Spleen (tissue), 13 donors: ENCODE results near the gene CRYZ. TPM values are rescaled to one million over a fixed set of nuclear protein-coding genes. Genes with fewer than 3 reads are reported as not detected.

Source experiments
- DNase-seq: peaks from one replicate; pipeline ENCODE4 v3.0.0-alpha.2; 2020
- H3K27ac ChIP-seq, 8 donors: fragments of 200-600 bp; sonication (generic) in 7 of 8; 1 replicate in 4 of 8; 2 replicates in 4 of 8; pipeline versions ENCODE4 v1.5.0 to v1.8.0; 2016 to 2021; ENCODE audit warnings: inconsistent platforms in 4 of 8, mild to moderate bottlenecking in 4 of 8, moderate library complexity in 1 of 8
- H3K27me3 ChIP-seq, 7 donors: fragments of 200-600 bp; sonication (generic) in 6 of 7; replicated peaks in 1 of 7; 1 replicate in 4 of 7; 2 replicates in 3 of 7; pipeline versions ENCODE4 v1.5.0 to v1.8.0; 2016 to 2021; ENCODE audit warnings: inconsistent platforms in 3 of 7, mild to moderate bottlenecking in 1 of 7
- H3K36me3 ChIP-seq, 6 donors: fragments of 200-600 bp; sonication (generic) in 5 of 6; 1 replicate in 4 of 6; 2 replicates in 2 of 6; pipeline versions ENCODE4 v1.5.0 to v1.8.0; 2016 to 2021; ENCODE audit warnings: inconsistent platforms in 2 of 6
- H3K4me1 ChIP-seq, 6 donors: fragments of 200-600 bp; sonication (generic) in 5 of 6; 1 replicate in 3 of 6; 2 replicates in 3 of 6; pipeline versions ENCODE4 v1.5.0 to v1.8.0; 2016 to 2021; ENCODE audit warnings: inconsistent platforms in 3 of 6
- H3K4me3 ChIP-seq, 8 donors: fragments of 200-600 bp; sonication (generic) in 7 of 8; 1 replicate in 4 of 8; 2 replicates in 4 of 8; pipeline versions ENCODE4 v1.5.0 to v1.8.0; 2016 to 2021; ENCODE audit warnings: inconsistent platforms in 4 of 8, mild to moderate bottlenecking in 4 of 8, moderate library complexity in 2 of 8
- H3K9me3 ChIP-seq, 8 donors: fragments of 200-600 bp; sonication (generic) in 7 of 8; 1 replicate in 4 of 8; 2 replicates in 4 of 8; pipeline versions ENCODE4 v1.5.0 to v1.8.0; 2016 to 2021; ENCODE audit warnings: inconsistent platforms in 4 of 8
- POLR2A ChIP-seq, 3 donors: fragments of 450-650 bp; IDR thresholded peaks; one replicate each; pipeline ENCODE4 v1.5.1; 2017; ENCODE audit warnings: antibody characterized with exemption in 3 of 3, mild to moderate bottlenecking in 1 of 3
- POLR2AphosphoS5 ChIP-seq, 3 donors: sonication (generic); formaldehyde crosslinking; IDR thresholded peaks; one replicate each; pipeline ENCODE4 v1.5.1; 2017; ENCODE audit warnings: antibody characterized with exemption in 3 of 3
- WGBS, 5 donors: extraction: QIAGEN DNeasy Blood & Tissue Kit in 3 of 5; methylation state at CpG; one replicate each; pipeline versions ENCODE4 v1.1.5 to v1.1.7; 2013 to 2018; 5-methylcytosine and 5-hydroxymethylcytosine counted together
- intact Hi-C: fragments of 100-400 bp; cut with DNase I; formaldehyde crosslinking; loops from one replicate; pipeline ENCODE4 v1.15.0; 2023; ENCODE audit warnings: low total_unique reads
- long read RNA-seq, 2 donors: transcript quantifications; one replicate each; lab custom pipeline, GENCODE V29; 2026
- polyA plus RNA-seq, 3 donors: library from polyadenylated mRNA; stranded (reverse); fragments of 200-250 nt; gene quantifications; one replicate each; pipeline ENCODE4 v1.2.1, GENCODE V29; 2013
- total RNA-seq, 7 donors: library from RNA; depleted of rRNA in 3 of 7; stranded (reverse); fragments of >200 nt in 3 of 7; fragmentation: NEBNext Ultra II Directional in 4 of 7; extraction: Animal tissue kit (Norgen Biotek cat#: 25700) in 4 of 7; gene quantifications; one replicate each; pipeline versions ENCODE4 v1.1.0 to v1.2.1, GENCODE V29; 2016 to 2021
- TF ChIP-seq, protein P1 (sequence below), 11 experiments: fragments of 200-600 bp in 7 of 11; fragments of 450-650 bp in 4 of 11; sonication (generic) in 4 of 11; IDR thresholded peaks in 8 of 11; conservative IDR thresholded peaks in 3 of 11; 1 replicate in 7 of 11; 2 replicates in 4 of 11; pipeline versions ENCODE4 v1.4.0 to v1.8.0; 2016 to 2021; ENCODE audit warnings: antibody characterized with exemption in 11 of 11, inconsistent platforms in 4 of 11, mild to moderate bottlenecking in 1 of 11
- donor health status: healthy with polysubstance abuse.
- donor health status: DM: no; HTN: no; CAD: no; lungs with moderate emphysema.
- donor health status: DM: no; HTN: no; CAD: no.
- donor health status: Bipolar disorder and iron deficiency.
- donor health status: healthy.
- donor health status: DM: no; HTN: no; CAD: no.
- donor health status: DM: yes; HTN: yes; CAD: no.

The CRYZ gene, protein sequence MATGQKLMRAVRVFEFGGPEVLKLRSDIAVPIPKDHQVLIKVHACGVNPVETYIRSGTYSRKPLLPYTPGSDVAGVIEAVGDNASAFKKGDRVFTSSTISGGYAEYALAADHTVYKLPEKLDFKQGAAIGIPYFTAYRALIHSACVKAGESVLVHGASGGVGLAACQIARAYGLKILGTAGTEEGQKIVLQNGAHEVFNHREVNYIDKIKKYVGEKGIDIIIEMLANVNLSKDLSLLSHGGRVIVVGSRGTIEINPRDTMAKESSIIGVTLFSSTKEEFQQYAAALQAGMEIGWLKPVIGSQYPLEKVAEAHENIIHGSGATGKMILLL
- total RNA-seq (10 to 100 TPM in 6 of 7 donors, 1 to 10 TPM in 1; 9.6 to 30.8 (median 20.8) TPM), polyA plus RNA-seq (10 to 100 TPM; 11.8 to 28.9 (median 18.7) TPM)
- long read RNA-seq, donor 1, transcript CRYZ-201 (9 exons, 1,888 nt), result major isoform, 7 of 52 reads
- long read RNA-seq, donor 1, partial matches to known transcripts, result 13 of 52 reads
- long read RNA-seq, donor 1, other reads (novel, unspliced or antisense), result 26 of 52 reads
- long read RNA-seq, donor 2, transcript CRYZ-201 (9 exons, 1,888 nt), result major isoform, 13 of 26 reads
- long read RNA-seq, donor 2, partial matches to known transcripts, result 9 of 26 reads
- long read RNA-seq, donor 2, other reads (novel, unspliced or antisense), result 0 of 26 reads

DNA sequence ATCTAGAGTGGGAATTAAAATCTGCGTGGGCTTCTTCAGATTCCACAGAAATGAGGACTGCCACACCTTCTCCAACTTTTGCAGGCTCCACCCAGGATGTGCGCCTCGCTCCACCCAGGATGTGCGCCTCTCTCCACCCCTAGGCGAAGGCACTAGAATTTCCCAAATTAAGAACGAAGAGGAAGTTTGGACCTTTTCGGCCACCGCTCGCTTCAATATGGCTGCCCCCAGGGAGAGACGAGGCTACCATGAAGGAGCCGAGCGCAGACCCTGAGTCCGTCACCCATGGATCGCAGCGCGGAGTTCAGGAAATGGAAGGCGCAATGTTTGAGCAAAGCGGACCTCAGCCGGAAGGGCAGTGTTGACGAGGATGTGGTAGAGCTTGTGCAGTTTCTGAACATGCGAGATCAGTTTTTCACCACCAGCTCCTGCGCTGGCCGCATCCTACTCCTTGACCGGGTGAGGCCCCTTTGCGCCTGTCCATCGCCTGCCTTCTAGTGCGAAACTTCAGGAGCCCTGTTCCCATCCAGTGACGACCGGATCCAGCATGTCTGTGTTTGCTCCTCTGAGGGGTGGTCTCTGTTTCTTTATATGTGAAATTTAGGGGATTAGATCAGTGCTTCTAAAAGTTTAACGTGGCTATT, at the start of gene CRYZ, which contains the start of gene TYW3:
TSS of gene CRYZ (minus strand) at position 91 of the 644 bp plus-strand sequence. CDS start 8,229 bp downstream, outside the sequence.
TSS of gene TYW3 (plus strand) at position 193 of the 644 bp plus-strand sequence. CDS start at position 286, 93 bp downstream.
- Histone ChIP-seq H3K9me3 (no peaks in the 10 kb centered on the region), H3K27ac (peak within 1 kb of the TSS; percentile 80 to 93 (median 91)), H3K4me3 (peak within 1 kb of the TSS; percentile 60 to 80 (median 75)), H3K36me3 (peaks cover 0 to 25% (median 14%) of the 10 kb centered on the region in 6 donors), H3K27me3 (no peaks in the 10 kb centered on the region), H3K4me1 (peaks cover 8 to 58% (median 41%) of the 10 kb centered on the region in 6 donors)
- intact Hi-C loops, result no loop called here
- WGBS, 5 donors, result 0 to 21% (median 1%) methylated on average over 29 to 30 of the region's 30 CpGs
- TF ChIP-seq POLR2A (IDR thresholded peaks at IDR 0.05) (no peak), POLR2AphosphoS5 (IDR thresholded peaks at IDR 0.05) (peak; percentile 83 to 92 (median 91))
- TF ChIP-seq, protein P1, sequence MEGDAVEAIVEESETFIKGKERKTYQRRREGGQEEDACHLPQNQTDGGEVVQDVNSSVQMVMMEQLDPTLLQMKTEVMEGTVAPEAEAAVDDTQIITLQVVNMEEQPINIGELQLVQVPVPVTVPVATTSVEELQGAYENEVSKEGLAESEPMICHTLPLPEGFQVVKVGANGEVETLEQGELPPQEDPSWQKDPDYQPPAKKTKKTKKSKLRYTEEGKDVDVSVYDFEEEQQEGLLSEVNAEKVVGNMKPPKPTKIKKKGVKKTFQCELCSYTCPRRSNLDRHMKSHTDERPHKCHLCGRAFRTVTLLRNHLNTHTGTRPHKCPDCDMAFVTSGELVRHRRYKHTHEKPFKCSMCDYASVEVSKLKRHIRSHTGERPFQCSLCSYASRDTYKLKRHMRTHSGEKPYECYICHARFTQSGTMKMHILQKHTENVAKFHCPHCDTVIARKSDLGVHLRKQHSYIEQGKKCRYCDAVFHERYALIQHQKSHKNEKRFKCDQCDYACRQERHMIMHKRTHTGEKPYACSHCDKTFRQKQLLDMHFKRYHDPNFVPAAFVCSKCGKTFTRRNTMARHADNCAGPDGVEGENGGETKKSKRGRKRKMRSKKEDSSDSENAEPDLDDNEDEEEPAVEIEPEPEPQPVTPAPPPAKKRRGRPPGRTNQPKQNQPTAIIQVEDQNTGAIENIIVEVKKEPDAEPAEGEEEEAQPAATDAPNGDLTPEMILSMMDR (IDR thresholded peaks at IDR 0.05 in 8 of 11, conservative IDR thresholded peaks at IDR 0.05 in 3 of 11), result peak in 3 of 11 experiments; percentile 17 to 32 (median 20)
- DNase-seq, result peak; percentile 94

DNA sequence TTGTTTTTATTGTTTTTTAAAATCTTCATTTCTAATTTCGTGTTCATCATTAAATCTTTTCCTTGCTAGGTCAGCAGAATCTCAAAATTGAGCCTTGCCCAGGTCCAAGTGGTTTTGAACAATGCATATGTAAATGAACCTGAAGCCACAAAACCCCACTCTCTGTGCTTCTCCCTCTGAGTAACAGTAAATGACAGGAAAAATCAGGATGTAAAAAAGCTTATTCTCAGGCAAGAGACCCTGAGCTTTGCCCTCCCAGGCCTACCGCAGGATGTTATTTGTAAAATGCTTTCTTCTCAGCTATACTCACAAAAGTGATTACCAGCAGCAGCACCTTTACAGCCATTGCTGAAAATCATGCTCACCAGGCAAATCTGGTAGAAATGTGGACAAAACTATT, 47.7 kb upstream of the CRYZ start:
- H3K9me3 ChIP-seq, result no peaks in the 10 kb centered on the region
- no peaks in the 10 kb centered on the region for H3K36me3 ChIP-seq
- TF ChIP-seq POLR2AphosphoS5 (IDR thresholded peaks at IDR 0.05), result no peak
- TF ChIP-seq, protein P1 (IDR thresholded peaks at IDR 0.05 in 8 of 11, conservative IDR thresholded peaks at IDR 0.05 in 3 of 11), result no peak
- no peak for TF ChIP-seq POLR2A (IDR thresholded peaks at IDR 0.05)
- H3K27ac ChIP-seq, result no peak overlapping the region
- intact Hi-C loops, result no loop called here
- H3K4me1 ChIP-seq, result no peaks in the 10 kb centered on the region
- no peak overlapping the region for H3K4me3 ChIP-seq
- DNase-seq, result no peak
- 42 to 59% (median 45%) methylated on average over 2 of the region's 2 CpGs for WGBS, 5 donors
- H3K27me3 ChIP-seq, result peaks cover 0 to 9% (median 0%) of the 10 kb centered on the region in 7 donors

DNA sequence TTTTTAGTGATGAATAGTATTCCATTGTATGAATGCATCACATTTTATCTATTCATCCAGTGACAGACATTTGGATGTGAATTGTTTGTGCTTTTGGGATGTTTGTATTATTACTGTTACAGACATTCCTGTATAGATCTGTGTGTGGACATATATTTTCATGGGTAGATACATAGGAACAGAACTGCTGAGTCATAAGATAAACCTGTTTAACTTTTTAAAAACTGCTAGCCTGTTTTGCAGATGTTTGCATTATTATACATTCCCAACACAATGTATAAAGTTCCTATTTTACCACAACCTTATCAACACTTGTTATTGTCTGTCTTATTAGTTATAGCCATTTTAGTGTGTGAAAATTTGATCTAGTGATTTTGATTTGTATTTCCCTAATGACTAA, 46.9 kb upstream of the CRYZ start:
- no peak for DNase-seq
- no peaks in the 10 kb centered on the region for H3K9me3 ChIP-seq
- intact Hi-C loops, result no loop called here
- TF ChIP-seq POLR2AphosphoS5 (IDR thresholded peaks at IDR 0.05) (no peak), POLR2A (IDR thresholded peaks at IDR 0.05) (no peak)
- TF ChIP-seq, protein P1 (IDR thresholded peaks at IDR 0.05 in 8 of 11, conservative IDR thresholded peaks at IDR 0.05 in 3 of 11), result no peak
- peaks cover 0 to 9% (median 0%) of the 10 kb centered on the region in 7 donors for H3K27me3 ChIP-seq
- H3K4me1 ChIP-seq, result no peaks in the 10 kb centered on the region
- no peaks in the 10 kb centered on the region for H3K36me3 ChIP-seq
- no peak overlapping the region for H3K4me3 ChIP-seq
- no peak overlapping the region for H3K27ac ChIP-seq
